HTERT RPE-1 (cell line): ENCODE data around the gene GIT2.

Experiments
- in situ Hi-C: fragments of 300-500 bp; cut with MboI; formaldehyde crosslinking; loops from 4 replicates; pipeline ENCODE4 v1.14.3; 2020; ENCODE audit warnings: low sequenced_read_pairs

Gene GIT2

GRCh38 chr12:109983432-109984142 is 12.6 kb downstream of the GIT2 start:
- in situ Hi-C loops: no loop called here

- in situ Hi-C loops: no loop called here
Measured at GRCh38 chr12:109982210-109982609, 14.0 kb downstream of the GIT2 start.

- in situ Hi-C loops: no loop called here
Measured at GRCh38 chr12:109981311-109981710, 14.9 kb downstream of the GIT2 start.

DNA sequence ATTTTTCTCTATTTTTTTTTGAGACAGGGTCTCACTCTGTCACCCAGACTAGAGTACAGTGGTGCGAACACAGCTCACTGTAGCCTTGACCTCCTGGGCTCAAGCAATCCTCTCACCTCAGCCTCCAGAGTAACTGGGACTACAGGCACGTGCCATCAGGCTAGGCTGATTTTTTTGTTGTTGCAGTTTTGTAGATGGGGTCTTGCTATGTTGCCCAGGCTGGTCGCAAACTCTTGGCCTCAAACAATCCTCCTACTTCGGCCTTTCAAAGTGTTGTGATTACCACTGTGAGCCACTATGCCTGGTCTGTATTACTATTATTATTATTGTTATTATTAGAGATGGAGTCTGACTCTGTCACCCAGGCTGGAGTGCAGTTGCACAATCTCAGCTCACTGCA is 23.3 kb downstream of the GIT2 start:
- in situ Hi-C loops: no loop called here

DNA sequence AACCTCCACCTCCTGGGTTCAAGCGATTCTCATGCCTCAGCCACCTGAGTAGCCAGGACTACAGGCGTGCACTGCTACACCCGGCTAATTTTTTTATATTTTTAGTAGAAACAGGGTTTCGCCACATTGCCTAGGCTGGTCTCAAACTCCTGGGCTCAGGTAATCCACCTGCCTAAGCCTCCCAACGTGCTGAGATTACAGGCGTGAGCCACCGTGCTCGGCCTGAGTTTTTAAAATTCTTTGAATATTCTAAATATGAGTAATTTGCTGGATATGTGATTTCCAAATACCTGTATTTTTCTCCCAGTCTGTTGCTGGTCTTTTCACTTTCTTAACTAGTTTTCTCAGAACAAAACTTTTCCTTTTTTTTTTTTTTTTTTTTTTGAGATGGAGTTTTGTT is 27.4 kb downstream of the GIT2 start:
- in situ Hi-C loops: no loop called here

GRCh38 chr12:109968032-109968420 is 28.1 kb downstream of the GIT2 start:
- in situ Hi-C loops: no loop called here

DNA sequence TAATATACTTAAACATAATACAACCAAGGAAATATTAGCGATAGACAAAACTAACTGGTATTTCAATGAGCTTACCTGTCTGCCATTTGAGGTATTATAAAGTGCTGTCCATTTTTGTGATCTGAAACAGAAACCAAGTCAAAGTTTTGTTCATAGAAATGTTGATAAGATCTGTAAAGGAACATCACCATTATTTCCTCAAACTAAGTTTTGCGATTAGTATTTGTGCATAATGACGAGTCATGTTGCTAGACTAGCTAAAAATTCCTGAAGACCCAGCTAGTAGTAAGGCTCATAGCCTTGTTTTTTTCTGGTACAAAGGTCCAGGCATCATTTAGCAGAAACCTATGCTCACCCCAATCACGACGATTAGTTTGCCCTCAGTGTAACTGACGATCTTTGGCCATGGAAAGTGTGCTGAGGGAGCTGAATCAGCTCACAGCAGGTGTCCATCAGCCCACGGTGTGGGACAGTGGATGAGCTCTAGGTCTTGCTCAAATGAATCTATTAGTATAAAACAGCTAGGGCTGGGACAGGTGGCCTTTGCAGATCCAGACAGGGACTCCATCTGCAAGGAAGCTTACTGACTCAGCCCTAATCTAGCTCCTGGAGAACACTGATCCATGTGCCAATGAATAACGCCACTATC is 28.7 kb downstream of the GIT2 start:
- in situ Hi-C loops: no loop called here

GRCh38 chr12:109966546-109966945 is 29.6 kb downstream of the GIT2 start:
- in situ Hi-C loops: no loop called here

- in situ Hi-C loops: no loop called here
Measured at GRCh38 chr12:109963743-109964429, 32.3 kb downstream of the GIT2 start.

- in situ Hi-C loops: no loop called here
Measured at GRCh38 chr12:109963330-109963729, 32.8 kb downstream of the GIT2 start.

- in situ Hi-C loops: no loop called here
Measured at GRCh38 chr12:109962398-109962797, 33.8 kb downstream of the GIT2 start.

DNA sequence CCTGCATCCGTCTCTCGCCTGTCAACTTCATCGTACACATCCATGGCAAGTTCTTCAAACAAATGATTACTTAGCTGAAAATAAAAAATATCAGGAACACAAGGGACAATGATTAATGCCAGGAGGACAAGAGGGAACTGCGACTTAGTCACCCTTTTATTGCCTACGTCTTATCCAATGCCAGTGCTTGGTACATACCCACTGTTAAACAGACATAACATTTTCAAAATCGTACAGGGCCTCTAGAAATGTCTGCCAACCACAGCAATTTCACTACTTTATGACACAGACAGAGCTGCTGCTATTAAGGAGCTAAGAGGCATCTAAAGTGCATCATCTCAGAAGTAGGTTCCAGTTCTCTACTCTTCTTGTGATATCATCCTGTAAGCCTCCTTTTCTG is 34.6 kb downstream of the GIT2 start:
- in situ Hi-C loops: no loop called here

GRCh38 chr12:109961201-109961600 is 35.0 kb downstream of the GIT2 start:
- in situ Hi-C loops: no loop called here

DNA sequence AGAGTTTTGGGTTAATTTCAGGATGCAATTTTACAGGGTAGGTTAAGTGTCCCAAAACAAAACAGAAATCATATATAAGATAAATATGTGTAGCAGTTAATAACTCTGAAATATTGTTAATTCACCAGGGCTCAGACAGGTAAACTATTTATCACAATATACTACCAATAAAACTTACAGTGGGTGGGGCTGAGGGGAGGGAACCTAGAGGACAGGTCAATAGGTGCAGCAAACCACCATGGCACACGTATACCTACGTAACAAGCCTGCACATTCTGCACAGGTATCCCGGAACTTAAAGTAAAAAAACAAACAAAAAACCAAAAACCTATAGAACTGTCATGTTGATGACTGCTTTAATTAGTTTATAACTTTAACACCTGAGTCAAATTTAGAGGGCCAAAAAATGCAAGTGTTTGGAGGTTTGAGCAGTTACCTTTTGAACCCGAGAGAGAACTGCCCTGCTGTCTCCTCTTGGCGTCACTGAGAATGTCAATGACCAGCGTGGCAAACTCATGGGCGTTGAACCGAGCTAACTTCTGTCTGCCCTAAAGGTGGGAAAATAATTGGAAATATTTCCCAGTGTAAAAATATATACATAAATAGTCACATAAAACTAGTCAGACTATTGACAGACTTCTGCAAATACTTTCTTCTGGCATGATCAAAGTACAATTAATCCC is 36.6 kb downstream of the GIT2 start:
- in situ Hi-C loops: no loop called here

DNA sequence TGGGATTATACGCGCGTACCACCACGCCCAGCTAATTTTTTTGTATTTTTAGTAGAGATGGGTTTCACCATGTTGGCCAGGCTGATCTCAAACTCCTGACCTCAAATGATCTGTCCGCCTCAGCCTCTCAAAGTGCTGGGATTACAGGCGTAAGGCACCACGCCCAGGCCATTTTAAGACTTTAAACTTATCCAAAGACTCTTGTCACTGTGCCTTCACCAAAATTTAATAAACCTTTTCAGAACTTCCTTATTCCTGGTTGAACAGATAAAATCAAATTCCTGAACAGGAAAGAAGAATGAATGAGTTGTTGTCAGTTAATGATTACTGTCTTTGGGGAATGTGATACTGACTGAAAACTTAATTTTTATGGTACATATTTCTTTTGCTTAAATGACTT is 37.8 kb downstream of the GIT2 start:
- in situ Hi-C loops: no loop called here

DNA sequence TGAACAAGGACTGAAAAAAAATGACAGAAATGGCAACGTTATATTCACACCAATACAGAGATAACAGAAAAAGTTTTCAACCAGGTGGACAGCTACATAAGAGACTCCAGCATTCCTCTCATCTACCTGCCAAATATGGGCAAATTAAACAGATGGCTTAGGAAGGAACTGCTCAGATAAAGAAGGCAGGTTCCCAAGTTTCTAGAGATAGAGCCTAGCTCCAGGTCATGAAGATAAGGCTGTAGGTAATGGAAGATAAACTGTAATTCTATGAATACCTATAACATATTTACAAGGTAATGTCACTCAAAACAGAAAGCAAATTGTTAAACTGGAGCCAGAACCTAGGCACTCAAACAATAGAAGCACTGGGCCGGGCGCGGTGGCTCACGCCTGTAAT is 42.5 kb downstream of the GIT2 start:
- in situ Hi-C loops: no loop called here

- in situ Hi-C loops: no loop called here
Measured at GRCh38 chr12:109952873-109953272, 43.3 kb downstream of the GIT2 start.

DNA sequence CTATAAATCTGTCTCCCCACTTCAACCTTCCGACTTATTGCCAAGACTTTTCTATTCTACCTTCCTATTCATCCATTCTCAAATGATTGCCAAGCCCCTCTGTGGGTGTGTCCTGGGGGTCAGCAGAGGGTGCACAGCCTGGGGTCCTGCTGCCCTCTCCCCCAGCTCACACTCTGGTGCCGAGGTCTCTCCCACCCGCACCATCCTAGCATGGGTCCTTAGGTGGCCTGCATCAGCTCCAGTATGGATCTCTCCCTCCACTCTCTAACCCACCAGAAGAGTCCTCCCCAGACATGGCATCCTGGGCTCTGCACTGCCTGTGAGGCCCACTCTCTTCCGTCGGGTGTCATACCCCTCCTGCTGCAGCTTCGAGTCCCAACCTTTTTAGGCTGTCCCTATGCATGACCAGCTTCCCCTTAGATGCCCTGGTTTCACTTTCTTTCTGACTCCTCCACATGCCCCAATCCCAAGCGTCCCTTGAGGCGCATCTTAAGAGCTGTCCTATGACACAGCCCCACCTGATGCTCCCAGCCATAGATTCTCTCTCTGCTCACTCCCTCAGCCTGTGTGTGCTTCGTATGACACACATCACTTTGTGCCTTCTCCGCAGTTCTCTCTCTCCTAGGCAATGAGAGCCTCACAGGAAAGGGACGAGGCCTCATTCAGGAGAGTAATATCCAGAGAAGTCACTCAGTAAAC is 43.9 kb downstream of the GIT2 start:
- in situ Hi-C loops: no loop called here

- in situ Hi-C loops: no loop called here
Measured at GRCh38 chr12:109951751-109952150, 44.4 kb downstream of the GIT2 start.

GRCh38 chr12:109951136-109951535 is 45.0 kb downstream of the GIT2 start:
- in situ Hi-C loops: no loop called here

DNA sequence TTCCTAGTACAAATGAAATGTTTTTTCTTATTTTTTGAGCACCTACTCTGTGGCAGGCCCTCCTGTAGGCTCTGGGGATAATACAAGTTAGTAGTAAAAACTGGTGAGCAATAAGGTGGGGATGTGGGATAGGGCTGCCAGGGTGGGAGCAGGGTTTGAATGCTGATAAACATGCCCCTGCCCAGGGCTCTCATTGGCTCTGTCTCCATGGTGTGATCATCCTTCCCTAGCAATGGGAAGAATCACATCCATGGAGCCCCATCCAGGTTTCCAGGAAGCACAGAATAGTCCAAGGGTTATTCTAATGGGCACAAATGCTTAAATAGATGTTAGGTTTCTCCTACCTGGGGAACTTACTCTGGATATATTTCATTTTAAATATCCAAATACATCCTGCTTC is 45.5 kb downstream of the GIT2 start:
- in situ Hi-C loops: no loop called here
